HepG2 (cell line): ENCODE data around the gene FLYWCH1. TPM values are rescaled to one million over a fixed set of nuclear protein-coding genes. Genes with fewer than 3 reads are reported as not detected.

Source experiments
- ASH2L ChIP-seq: fragments of 300-600, 200-600 bp; sonication (generic); IDR thresholded peaks from 2 replicates; pipeline ENCODE4 v1.7.0; 2017; ENCODE audit warnings: low read depth, mild to moderate bottlenecking, moderate library complexity, mixed read lengths, low read length; ENCODE audit not compliant: insufficient read length
- ELF3 ChIP-seq: IDR thresholded peaks from 2 replicates; pipeline ENCODE4 v1.6.1; 2016; ENCODE audit warnings: missing genetic modification reagents, missing compliant biosample characterization
- ETV6 ChIP-seq: sonication (generic); formaldehyde crosslinking; conservative IDR thresholded peaks from 2 replicates; pipeline ENCODE4 v1.4.0; 2020; ENCODE audit warnings: missing genetic modification reagents
- HCFC1 ChIP-seq: fragments of 150-350 bp; IDR thresholded peaks from 2 replicates; pipeline ENCODE4 v1.6.1; 2014; ENCODE audit warnings: low read depth, low read length
- KDM1A ChIP-seq: IDR thresholded peaks from 2 replicates; pipeline ENCODE4 v1.6.1; 2016; ENCODE audit warnings: missing compliant biosample characterization
- KLF11 ChIP-seq: IDR thresholded peaks from 2 replicates; pipeline ENCODE4 v1.6.1; 2016; ENCODE audit warnings: missing compliant biosample characterization
- MBNL3 ChIP-seq: fragments of 250-450 bp; sonication (Bioruptor Pico); conservative IDR thresholded peaks from 2 replicates; pipeline ENCODE4 v1.8.0; 2022; ENCODE audit warnings: mild to moderate bottlenecking, inconsistent platforms
- NFYB ChIP-seq: sonication (generic); formaldehyde crosslinking; IDR thresholded peaks from 2 replicates; pipeline ENCODE4 v1.4.0; 2020; ENCODE audit warnings: missing genetic modification reagents
- NR1H2 ChIP-seq: sonication (generic); formaldehyde crosslinking; IDR thresholded peaks from 2 replicates; pipeline ENCODE4 v1.8.1; 2022; ENCODE audit warnings: low read depth, missing genetic modification reagents, borderline replicate concordance
- PRDM15 ChIP-seq: sonication (generic); formaldehyde crosslinking; IDR thresholded peaks from 2 replicates; pipeline ENCODE4 v1.4.0; 2020; ENCODE audit warnings: missing genetic modification reagents
- TBP ChIP-seq: sonication (generic); formaldehyde crosslinking; IDR thresholded peaks from 2 replicates; pipeline ENCODE4 v1.5.0; 2020; ENCODE audit warnings: missing genetic modification reagents
- U2AF2 ChIP-seq: fragments of 200-400 bp; formaldehyde crosslinking; IDR thresholded peaks from 2 replicates; pipeline ENCODE4 v1.6.1; 2017; ENCODE audit warnings: low read depth, mild to moderate bottlenecking, low read length
- ZNF121 ChIP-seq: sonication (generic); formaldehyde crosslinking; IDR thresholded peaks from 2 replicates; pipeline ENCODE4 v1.5.0; 2020; ENCODE audit warnings: mild to moderate bottlenecking, missing genetic modification reagents
- ZNF33A ChIP-seq: sonication (generic); formaldehyde crosslinking; IDR thresholded peaks from 2 replicates; pipeline ENCODE4 v1.5.1; 2020; ENCODE audit warnings: missing genetic modification reagents, mild to moderate bottlenecking, moderate library complexity, borderline replicate concordance
- ZNF629 ChIP-seq: sonication (generic); formaldehyde crosslinking; conservative IDR thresholded peaks from 2 replicates; pipeline ENCODE4 v1.5.0; 2020; ENCODE audit warnings: missing genetic modification reagents
- polyA plus RNA-seq, 8 experiments: library from polyadenylated mRNA; depleted of rRNA in 3 of 8; stranded (reverse) in 7 of 8; unstranded in 1 of 8; fragments of >200 nt; fragmentation: Illumina TruSeq in 4 of 8; extraction: Trizol in 4 of 8; gene quantifications; 2 replicates each; pipeline versions ENCODE4 v1.2.1 to v1.2.3, GENCODE V29; 2011 to 2016; ENCODE audit warnings: low read depth in 4 of 8, missing spikeins in 1 of 8, mixed read lengths in 1 of 8; ENCODE audit not compliant: insufficient read depth in 1 of 8
- total RNA-seq, 5 experiments: library from RNA; depleted of rRNA; stranded (reverse); fragments of >200 nt; fragmentation: Illumina TruSeq; extraction: Trizol; gene quantifications; 2 replicates each; pipeline ENCODE4 v1.2.3, GENCODE V29; 2016; ENCODE audit warnings: low read depth in 1 of 5
- TF ChIP-seq, protein P1 (sequence below): sonication (generic); formaldehyde crosslinking; IDR thresholded peaks from 2 replicates; pipeline ENCODE4 v1.8.1; 2023; ENCODE audit warnings: mild to moderate bottlenecking, missing genetic modification reagents
- TF ChIP-seq, protein P2 (sequence below): sonication (generic); formaldehyde crosslinking; IDR thresholded peaks from 2 replicates; pipeline ENCODE4 v1.4.0; 2020; ENCODE audit warnings: missing genetic modification reagents
- TF ChIP-seq, protein P3 (sequence below): sonication (generic); formaldehyde crosslinking; IDR thresholded peaks from 2 replicates; pipeline ENCODE4 v1.5.0; 2020; ENCODE audit warnings: missing genetic modification reagents, mild to moderate bottlenecking, borderline replicate concordance
- TF ChIP-seq, protein P4 (sequence below): conservative IDR thresholded peaks from 2 replicates; pipeline ENCODE4 v1.6.1; 2018; ENCODE audit warnings: missing genetic modification reagents
- TF ChIP-seq, protein P5 (sequence below): sonication (generic); formaldehyde crosslinking; conservative IDR thresholded peaks from 2 replicates; pipeline ENCODE4 v1.4.0; 2020; ENCODE audit warnings: missing genetic modification reagents

The FLYWCH1 gene
- total and polyA plus RNA-seq, 2 of the 13 experiments (the other 11 are each of a cell fraction or from before 2014, with no cell fraction given): 7.3 to 12.4 TPM

- no peak; the same call in 1 of the 2 replicates for TF ChIP-seq PRDM15 (CRISPR knock-in tag)
- TF ChIP-seq HCFC1: no peak; the same call in 1 of the 2 replicates
- TF ChIP-seq, protein P1, sequence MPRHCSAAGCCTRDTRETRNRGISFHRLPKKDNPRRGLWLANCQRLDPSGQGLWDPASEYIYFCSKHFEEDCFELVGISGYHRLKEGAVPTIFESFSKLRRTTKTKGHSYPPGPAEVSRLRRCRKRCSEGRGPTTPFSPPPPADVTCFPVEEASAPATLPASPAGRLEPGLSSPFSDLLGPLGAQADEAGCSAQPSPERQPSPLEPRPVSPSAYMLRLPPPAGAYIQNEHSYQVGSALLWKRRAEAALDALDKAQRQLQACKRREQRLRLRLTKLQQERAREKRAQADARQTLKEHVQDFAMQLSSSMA (CRISPR knock-in tag): peak; percentile 79; the same call in 1 of the 2 replicates
- TF ChIP-seq, protein P2, sequence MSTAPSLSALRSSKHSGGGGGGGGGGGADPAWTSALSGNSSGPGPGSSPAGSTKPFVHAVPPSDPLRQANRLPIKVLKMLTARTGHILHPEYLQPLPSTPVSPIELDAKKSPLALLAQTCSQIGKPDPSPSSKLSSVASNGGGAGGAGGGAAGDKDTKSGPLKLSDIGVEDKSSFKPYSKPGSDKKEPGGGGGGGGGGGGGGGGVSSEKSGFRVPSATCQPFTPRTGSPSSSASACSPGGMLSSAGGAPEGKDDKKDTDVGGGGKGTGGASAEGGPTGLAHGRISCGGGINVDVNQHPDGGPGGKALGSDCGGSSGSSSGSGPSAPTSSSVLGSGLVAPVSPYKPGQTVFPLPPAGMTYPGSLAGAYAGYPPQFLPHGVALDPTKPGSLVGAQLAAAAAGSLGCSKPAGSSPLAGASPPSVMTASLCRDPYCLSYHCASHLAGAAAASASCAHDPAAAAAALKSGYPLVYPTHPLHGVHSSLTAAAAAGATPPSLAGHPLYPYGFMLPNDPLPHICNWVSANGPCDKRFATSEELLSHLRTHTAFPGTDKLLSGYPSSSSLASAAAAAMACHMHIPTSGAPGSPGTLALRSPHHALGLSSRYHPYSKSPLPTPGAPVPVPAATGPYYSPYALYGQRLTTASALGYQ: peak; percentile 61; the same call in 1 of the 2 replicates
- no peak for TF ChIP-seq MBNL3 (CRISPR knock-in tag)
- TF ChIP-seq KDM1A: no peak
- TF ChIP-seq, protein P3, sequence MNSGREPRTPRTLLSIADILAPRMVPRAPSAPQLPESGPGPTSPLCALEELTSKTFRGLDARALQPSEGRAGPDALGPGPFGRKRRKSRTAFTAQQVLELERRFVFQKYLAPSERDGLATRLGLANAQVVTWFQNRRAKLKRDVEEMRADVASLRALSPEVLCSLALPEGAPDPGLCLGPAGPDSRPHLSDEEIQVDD (CRISPR knock-in tag): no peak
- TF ChIP-seq ELF3: peak; percentile 65
- peak; percentile 37; the same call in 1 of the 2 replicates for TF ChIP-seq KLF11 (CRISPR knock-in tag)
- no peak for TF ChIP-seq U2AF2
- TF ChIP-seq ASH2L: peak; percentile 68
- TF ChIP-seq TBP (CRISPR knock-in tag): no peak
- TF ChIP-seq ETV6 (CRISPR knock-in tag): no peak; the same call in 1 of the 2 replicates
- no peak for TF ChIP-seq ZNF121 (CRISPR knock-in tag)
- no peak for TF ChIP-seq NFYB (CRISPR knock-in tag)
- TF ChIP-seq ZNF629 (CRISPR knock-in tag): no peak
- TF ChIP-seq, protein P4, sequence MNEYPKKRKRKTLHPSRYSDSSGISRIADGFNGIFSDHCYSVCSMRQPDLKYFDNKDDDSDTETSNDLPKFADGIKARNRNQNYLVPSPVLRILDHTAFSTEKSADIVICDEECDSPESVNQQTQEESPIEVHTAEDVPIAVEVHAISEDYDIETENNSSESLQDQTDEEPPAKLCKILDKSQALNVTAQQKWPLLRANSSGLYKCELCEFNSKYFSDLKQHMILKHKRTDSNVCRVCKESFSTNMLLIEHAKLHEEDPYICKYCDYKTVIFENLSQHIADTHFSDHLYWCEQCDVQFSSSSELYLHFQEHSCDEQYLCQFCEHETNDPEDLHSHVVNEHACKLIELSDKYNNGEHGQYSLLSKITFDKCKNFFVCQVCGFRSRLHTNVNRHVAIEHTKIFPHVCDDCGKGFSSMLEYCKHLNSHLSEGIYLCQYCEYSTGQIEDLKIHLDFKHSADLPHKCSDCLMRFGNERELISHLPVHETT (CRISPR knock-in tag): peak; percentile 27; the same call in 1 of the 2 replicates
- 0 out of 2 replicates have a peak, but pooled peaks have one; percentile 61 for TF ChIP-seq ZNF33A (CRISPR knock-in tag)
- TF ChIP-seq NR1H2 (CRISPR knock-in tag): no peak
- TF ChIP-seq, protein P5, sequence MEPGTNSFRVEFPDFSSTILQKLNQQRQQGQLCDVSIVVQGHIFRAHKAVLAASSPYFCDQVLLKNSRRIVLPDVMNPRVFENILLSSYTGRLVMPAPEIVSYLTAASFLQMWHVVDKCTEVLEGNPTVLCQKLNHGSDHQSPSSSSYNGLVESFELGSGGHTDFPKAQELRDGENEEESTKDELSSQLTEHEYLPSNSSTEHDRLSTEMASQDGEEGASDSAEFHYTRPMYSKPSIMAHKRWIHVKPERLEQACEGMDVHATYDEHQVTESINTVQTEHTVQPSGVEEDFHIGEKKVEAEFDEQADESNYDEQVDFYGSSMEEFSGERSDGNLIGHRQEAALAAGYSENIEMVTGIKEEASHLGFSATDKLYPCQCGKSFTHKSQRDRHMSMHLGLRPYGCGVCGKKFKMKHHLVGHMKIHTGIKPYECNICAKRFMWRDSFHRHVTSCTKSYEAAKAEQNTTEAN: no peak
Measured at GRCh38 chr16:2867987-2868789, 43.5 kb upstream of the FLYWCH1 start (continued).
